Measurements from ENCODE around the gene GULP1. TPM values are rescaled to one million over a fixed set of nuclear protein-coding genes. Genes with fewer than 3 reads are reported as not detected.
"Not testable (repeated sequence)": the region's sequence is repeated elsewhere in the genome, so short reads cannot be mapped to it uniquely, and the experiment has no call there.

Gene GULP1
- total RNA-seq, 2 experiments from 2014 or later, result not detected

GRCh38 chr2:188450732-188451483 is 159.2 kb downstream of the GULP1 start:
- H3K4me1 Mint-ChIP-seq (ENCODE audit: low read depth), result no peaks in the 10 kb centered on the region
- no peaks in the 10 kb centered on the region for H3K27me3 Mint-ChIP-seq (ENCODE audit: low read depth)
- no peak for DNase-seq
- ATAC-seq, result no peak
- POLR2A ChIA-PET, result no interaction called here
- H3K9me3 Mint-ChIP-seq (ENCODE audit: insufficient read depth), result no peaks in the 10 kb centered on the region
- H3K27ac Mint-ChIP-seq, result no peak overlapping the region
- CTCF ChIA-PET, result no interaction called here
- H3K4me3 Mint-ChIP-seq, result no peak overlapping the region
- no peaks in the 10 kb centered on the region for H3K36me3 Mint-ChIP-seq (ENCODE audit: low read depth)

- no peaks in the 10 kb centered on the region for H3K27me3 Mint-ChIP-seq (ENCODE audit: low read depth)
- H3K4me3 Mint-ChIP-seq, result no peak overlapping the region
- ChIA-PET CTCF (no interaction called here), POLR2A (no interaction called here)
- H3K27ac Mint-ChIP-seq, result no peak overlapping the region
- ATAC-seq, result no peak
- no peaks in the 10 kb centered on the region for H3K36me3 Mint-ChIP-seq (ENCODE audit: low read depth)
- DNase-seq, result no peak
- H3K9me3 Mint-ChIP-seq (ENCODE audit: insufficient read depth), result no peaks in the 10 kb centered on the region
- no peaks in the 10 kb centered on the region for H3K4me1 Mint-ChIP-seq (ENCODE audit: low read depth)
Measured at GRCh38 chr2:188452084-188452483, 160.4 kb downstream of the GULP1 start.

GRCh38 chr2:188456114-188456909 is 164.6 kb downstream of the GULP1 start:
- H3K27me3 Mint-ChIP-seq (ENCODE audit: low read depth), result no peaks in the 10 kb centered on the region
- no peak overlapping the region for H3K27ac Mint-ChIP-seq
- DNase-seq (no peak), ATAC-seq (no peak)
- no peaks in the 10 kb centered on the region for H3K4me1 Mint-ChIP-seq (ENCODE audit: low read depth)
- H3K9me3 Mint-ChIP-seq (ENCODE audit: insufficient read depth), result no peaks in the 10 kb centered on the region
- CTCF ChIA-PET, result no interaction called here
- H3K4me3 Mint-ChIP-seq, result no peak overlapping the region
- POLR2A ChIA-PET, result no interaction called here
- no peaks in the 10 kb centered on the region for H3K36me3 Mint-ChIP-seq (ENCODE audit: low read depth)

GRCh38 chr2:188459061-188459460 is 167.4 kb downstream of the GULP1 start:
- no peaks in the 10 kb centered on the region for H3K9me3 Mint-ChIP-seq (ENCODE audit: insufficient read depth)
- H3K4me3 Mint-ChIP-seq, result no peak overlapping the region
- ChIA-PET CTCF (no interaction called here), POLR2A (no interaction called here)
- no peak overlapping the region for H3K27ac Mint-ChIP-seq
- no peaks in the 10 kb centered on the region for H3K4me1 Mint-ChIP-seq (ENCODE audit: low read depth)
- DNase-seq, result no peak
- H3K36me3 Mint-ChIP-seq (ENCODE audit: low read depth), result no peaks in the 10 kb centered on the region
- ATAC-seq, result no peak
- H3K27me3 Mint-ChIP-seq (ENCODE audit: low read depth), result no peaks in the 10 kb centered on the region

- H3K4me1 Mint-ChIP-seq (ENCODE audit: low read depth); DNase-seq; H3K27ac Mint-ChIP-seq; H3K4me3 Mint-ChIP-seq; H3K27me3 Mint-ChIP-seq (ENCODE audit: low read depth); H3K36me3 Mint-ChIP-seq (ENCODE audit: low read depth); POLR2A ChIA-PET; ATAC-seq; CTCF ChIA-PET; H3K9me3 Mint-ChIP-seq (ENCODE audit: insufficient read depth): not testable (repeated sequence)
Measured at GRCh38 chr2:188466078-188466477, 174.4 kb downstream of the GULP1 start.

- H3K9me3 Mint-ChIP-seq (ENCODE audit: insufficient read depth), result no peaks in the 10 kb centered on the region
Measured at GRCh38 chr2:188466761-188467160, 175.1 kb downstream of the GULP1 start.

GRCh38 chr2:188471166-188471565 is 179.5 kb downstream of the GULP1 start:
- Mint-ChIP-seq H3K4me3 (no peak overlapping the region), H3K4me1 (ENCODE audit: low read depth) (no peaks in the 10 kb centered on the region), H3K36me3 (ENCODE audit: low read depth) (no peaks in the 10 kb centered on the region), H3K27me3 (ENCODE audit: low read depth) (no peaks in the 10 kb centered on the region), H3K9me3 (ENCODE audit: insufficient read depth) (no peaks in the 10 kb centered on the region), H3K27ac (no peak overlapping the region)
- ChIA-PET POLR2A (no interaction called here), CTCF (no interaction called here)
- DNase-seq (no peak), ATAC-seq (no peak)

More at GRCh38 chr2:188466761-188467160, 175.1 kb downstream of the GULP1 start:
- Mint-ChIP-seq H3K36me3 (ENCODE audit: low read depth) (no peaks in the 10 kb centered on the region), H3K27ac (no peak overlapping the region), H3K4me1 (ENCODE audit: low read depth) (no peaks in the 10 kb centered on the region), H3K27me3 (ENCODE audit: low read depth) (no peaks in the 10 kb centered on the region), H3K4me3 (no peak overlapping the region)
- ATAC-seq (no peak), DNase-seq (no peak)
- POLR2A ChIA-PET, result no interaction called here
- CTCF ChIA-PET, result no interaction called here

- Mint-ChIP-seq H3K4me3 (no peak overlapping the region), H3K27ac (no peak overlapping the region), H3K27me3 (ENCODE audit: low read depth) (no peaks in the 10 kb centered on the region), H3K4me1 (ENCODE audit: low read depth) (no peaks in the 10 kb centered on the region), H3K9me3 (ENCODE audit: insufficient read depth) (no peaks in the 10 kb centered on the region), H3K36me3 (ENCODE audit: low read depth) (no peaks in the 10 kb centered on the region)
- ATAC-seq (no peak), DNase-seq (no peak)
- CTCF ChIA-PET, result no interaction called here
- POLR2A ChIA-PET, result no interaction called here
Measured at GRCh38 chr2:188473306-188473705, 181.6 kb downstream of the GULP1 start.

GRCh38 chr2:188474316-188474715 is 182.6 kb downstream of the GULP1 start:
- Mint-ChIP-seq H3K36me3 (ENCODE audit: low read depth) (no peaks in the 10 kb centered on the region), H3K4me1 (ENCODE audit: low read depth) (no peaks in the 10 kb centered on the region), H3K27ac (no peak overlapping the region), H3K27me3 (ENCODE audit: low read depth) (no peaks in the 10 kb centered on the region), H3K4me3 (no peak overlapping the region), H3K9me3 (ENCODE audit: insufficient read depth) (no peaks in the 10 kb centered on the region)
- no peak for ATAC-seq
- no peak for DNase-seq
- ChIA-PET POLR2A (no interaction called here), CTCF (no interaction called here)

- ATAC-seq (no peak), DNase-seq (no peak)
- no peak overlapping the region for H3K27ac Mint-ChIP-seq
- H3K4me3 Mint-ChIP-seq, result no peak overlapping the region
- no peaks in the 10 kb centered on the region for H3K4me1 Mint-ChIP-seq (ENCODE audit: low read depth)
- no peaks in the 10 kb centered on the region for H3K27me3 Mint-ChIP-seq (ENCODE audit: low read depth)
- POLR2A ChIA-PET, result no interaction called here
- H3K36me3 Mint-ChIP-seq (ENCODE audit: low read depth), result no peaks in the 10 kb centered on the region
- CTCF ChIA-PET, result no interaction called here
- H3K9me3 Mint-ChIP-seq (ENCODE audit: insufficient read depth), result no peaks in the 10 kb centered on the region
Measured at GRCh38 chr2:188475945-188476344, 184.3 kb downstream of the GULP1 start.

GRCh38 chr2:188477564-188478103 is 186.0 kb downstream of the GULP1 start:
- DNase-seq, result no peak
- no peaks in the 10 kb centered on the region for H3K27me3 Mint-ChIP-seq (ENCODE audit: low read depth)
- no peak overlapping the region for H3K4me3 Mint-ChIP-seq
- H3K9me3 Mint-ChIP-seq (ENCODE audit: insufficient read depth), result no peaks in the 10 kb centered on the region
- no peak for ATAC-seq
- no peaks in the 10 kb centered on the region for H3K36me3 Mint-ChIP-seq (ENCODE audit: low read depth)
- ChIA-PET POLR2A (no interaction called here), CTCF (no interaction called here)
- H3K27ac Mint-ChIP-seq, result no peak overlapping the region
- H3K4me1 Mint-ChIP-seq (ENCODE audit: low read depth), result no peaks in the 10 kb centered on the region

GRCh38 chr2:188478724-188479123 is 187.1 kb downstream of the GULP1 start:
- POLR2A ChIA-PET, result no interaction called here
- ATAC-seq, result no peak
- no peaks in the 10 kb centered on the region for H3K9me3 Mint-ChIP-seq (ENCODE audit: insufficient read depth)
- CTCF ChIA-PET, result no interaction called here
- H3K4me3 Mint-ChIP-seq, result no peak overlapping the region
- no peak overlapping the region for H3K27ac Mint-ChIP-seq
- no peak for DNase-seq
- no peaks in the 10 kb centered on the region for H3K4me1 Mint-ChIP-seq (ENCODE audit: low read depth)
- H3K36me3 Mint-ChIP-seq (ENCODE audit: low read depth), result no peaks in the 10 kb centered on the region
- H3K27me3 Mint-ChIP-seq (ENCODE audit: low read depth), result no peaks in the 10 kb centered on the region
